AG04450 (cell line): ENCODE data around the gene RUSF1. TPM values are rescaled to one million over a fixed set of nuclear protein-coding genes. Genes with fewer than 3 reads are reported as not detected.

ENCODE experiments used
- CTCF ChIA-PET: fragments of 300-600, 350-600 bp; formaldehyde crosslinking; extraction: SDS; loops from one replicate; lab custom pipeline; 2022; ENCODE audit warnings: antibody characterized with exemption, inconsistent platforms; lab: Charles Lee
- POLR2A ChIA-PET: fragments of 350-600 bp; formaldehyde crosslinking; extraction: SDS; loops from one replicate; lab custom pipeline; 2021; ENCODE audit warnings: antibody characterized with exemption, inconsistent platforms; lab: Yijun Ruan, JAX
- DNase-seq: peaks from one replicate; pipeline ENCODE4 v3.0.0-alpha.2; 2011; ENCODE audit warnings: low read depth, low spot score
- H3K27ac ChIP-seq: one replicate; pipeline ENCODE4 v1.5.1; 2012; ENCODE audit warnings: low read depth, low read length, control low read depth
- H3K27me3 ChIP-seq: one replicate; pipeline ENCODE4 v1.6.0; 2012; ENCODE audit warnings: low read length; ENCODE audit not compliant: control insufficient read depth, insufficient read depth
- H3K4me3 ChIP-seq: 2 replicates; pipeline ENCODE4 v1.5.1; 2011; ENCODE audit warnings: mild to moderate bottlenecking, low read depth, low read length, control low read depth
- H3K9me3 ChIP-seq: 2 replicates; pipeline ENCODE4 v1.5.1; 2012; ENCODE audit warnings: low read length; ENCODE audit not compliant: control insufficient read depth, insufficient read depth
- CTCF ChIP-seq: IDR thresholded peaks from 2 replicates; pipeline ENCODE4 v1.5.1; 2011; ENCODE audit warnings: low read depth, low read length, control low read depth, inconsistent platforms
- polyA plus RNA-seq: library from polyadenylated mRNA; depleted of rRNA; stranded (reverse); fragments of >200 nt; gene quantifications from 2 replicates; pipeline ENCODE4 v1.2.3, GENCODE V29; 2011

The RUSF1 gene
- polyA plus RNA-seq, 1 experiment, result 32.2 TPM

GRCh38 chr16:31536804-31537361 lies 28.7 kb upstream of the RUSF1 start:
- Histone ChIP-seq H3K9me3 (peaks cover 9% of the 10 kb centered on the region; the same call in 1 of the 2 replicates), H3K27me3 (peaks cover 11% of the 10 kb centered on the region), H3K27ac (no peak overlapping the region), H3K4me3 (no peak overlapping the region)
- ChIA-PET POLR2A (no interaction called here), CTCF (no interaction called here)
- no peak for DNase-seq
- TF ChIP-seq CTCF, result no peak

DNA sequence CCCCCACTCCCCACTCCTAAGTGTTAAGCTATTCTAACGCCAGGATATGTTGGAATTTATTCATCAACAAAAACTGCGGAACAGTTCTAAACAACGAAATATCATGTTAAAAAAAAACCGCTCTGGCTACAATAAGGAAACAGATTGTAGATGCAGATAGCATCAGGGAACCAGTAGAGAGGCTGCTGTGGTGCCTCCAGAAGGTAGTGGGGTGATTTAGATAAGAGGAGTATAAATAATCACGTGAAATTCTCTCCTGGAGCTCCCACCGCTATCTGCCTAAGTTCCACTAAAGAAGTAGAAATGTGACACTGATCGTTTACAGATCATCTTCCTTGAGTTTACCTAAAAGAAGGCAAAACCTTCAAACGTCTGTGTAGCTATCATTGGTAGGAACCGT lies 27.5 kb upstream of the RUSF1 start:
- no peak overlapping the region for H3K4me3 ChIP-seq
- POLR2A ChIA-PET, result no interaction called here
- peaks cover 11% of the 10 kb centered on the region for H3K27me3 ChIP-seq
- DNase-seq, result no peak
- no peak overlapping the region for H3K27ac ChIP-seq
- H3K9me3 ChIP-seq, result peaks cover 9% of the 10 kb centered on the region; the same call in 1 of the 2 replicates
- TF ChIP-seq CTCF, result no peak
- CTCF ChIA-PET, result no interaction called here

DNA sequence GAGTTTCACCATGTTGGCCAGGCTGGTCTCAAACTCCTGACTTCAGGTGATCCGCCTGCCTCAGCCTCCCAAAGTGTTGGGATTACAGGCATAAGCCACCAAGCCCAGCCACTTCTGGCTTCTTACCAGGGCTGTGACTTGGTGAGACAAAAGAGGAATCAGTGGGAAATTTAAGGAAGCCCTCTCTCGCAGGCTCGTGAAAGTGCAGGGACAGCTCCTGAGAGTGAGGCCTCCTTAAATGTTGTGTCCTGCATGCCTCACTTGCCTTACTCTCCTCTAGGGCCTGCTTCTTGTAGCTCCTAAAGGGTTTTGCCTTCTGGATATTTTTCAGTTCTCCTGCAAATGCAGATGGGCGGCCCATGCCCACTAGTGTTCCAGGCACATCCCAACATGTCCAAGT lies 24.7 kb upstream of the RUSF1 start:
- Histone ChIP-seq H3K9me3 (peaks cover 5% of the 10 kb centered on the region; the same call in 1 of the 2 replicates), H3K27me3 (peaks cover 35% of the 10 kb centered on the region), H3K27ac (no peak overlapping the region), H3K4me3 (no peak overlapping the region)
- no peak for TF ChIP-seq CTCF
- DNase-seq, result no peak
- ChIA-PET POLR2A (no interaction called here), CTCF (interaction anchor here (1.1 kb wide), 1 partner anchor 81 kb away, joined by 4 read pairs; no protein-coding TSS in a partner anchor)

DNA sequence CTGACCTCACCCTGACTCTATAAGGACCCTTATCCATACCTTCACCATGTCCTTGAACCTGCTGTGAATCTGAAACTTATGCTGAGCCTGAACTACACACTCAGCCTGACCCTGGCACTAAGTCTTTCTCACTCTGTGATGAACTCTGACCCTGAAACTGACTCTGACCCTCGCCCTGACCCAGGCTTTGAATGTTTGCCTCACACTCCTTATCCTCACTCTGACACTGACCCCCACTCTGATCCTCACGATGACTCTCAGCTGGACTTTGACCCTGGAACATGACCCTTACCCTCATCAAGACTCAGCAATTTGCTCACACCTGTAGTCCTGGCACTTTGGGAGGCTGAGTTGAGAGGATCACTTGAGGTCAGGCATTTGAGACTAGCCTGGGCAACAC lies 23.9 kb upstream of the RUSF1 start:
- CTCF ChIA-PET, result no interaction called here
- Histone ChIP-seq H3K27me3 (peaks cover 39% of the 10 kb centered on the region), H3K4me3 (no peak overlapping the region), H3K27ac (no peak overlapping the region), H3K9me3 (peaks cover 3% of the 10 kb centered on the region; the same call in 1 of the 2 replicates)
- POLR2A ChIA-PET, result no interaction called here
- no peak for DNase-seq
- TF ChIP-seq CTCF, result no peak

GRCh38 chr16:31531096-31531495 lies 22.9 kb upstream of the RUSF1 start:
- TF ChIP-seq CTCF, result no peak
- CTCF ChIA-PET, result no interaction called here
- POLR2A ChIA-PET, result no interaction called here
- Histone ChIP-seq H3K27ac (no peak overlapping the region), H3K27me3 (peaks cover 35% of the 10 kb centered on the region), H3K4me3 (no peak overlapping the region), H3K9me3 (no peaks in the 10 kb centered on the region)
- DNase-seq, result no peak
